BLaER1 (cell line): ENCODE results near the gene RIC8B.

Source experiments
- H3K27ac ChIP-seq: shearing (Covaris generic); formaldehyde crosslinking; 2 replicates; pipeline ENCODE4 v1.8.1; 2022
- H3K27me3 ChIP-seq: shearing (Covaris generic); formaldehyde crosslinking; 2 replicates; pipeline ENCODE4 v1.8.1; 2022
- H3K36me3 ChIP-seq: shearing (Covaris generic); formaldehyde crosslinking; 2 replicates; pipeline ENCODE4 v1.8.1; 2022
- H3K4me1 ChIP-seq: shearing (Covaris generic); formaldehyde crosslinking; 2 replicates; pipeline ENCODE4 v1.8.1; 2022
- H3K4me2 ChIP-seq: shearing (Covaris generic); formaldehyde crosslinking; 2 replicates; pipeline ENCODE4 v1.8.1; 2022
- H3K4me3 ChIP-seq: shearing (Covaris generic); formaldehyde crosslinking; 2 replicates; pipeline ENCODE4 v1.8.1; 2022
- H3K9ac ChIP-seq: shearing (Covaris generic); formaldehyde crosslinking; 2 replicates; pipeline ENCODE4 v1.8.1; 2022
- H3K9me3 ChIP-seq: shearing (Covaris generic); formaldehyde crosslinking; 2 replicates; pipeline ENCODE4 v1.8.1; 2022
- H4K20me1 ChIP-seq: shearing (Covaris generic); formaldehyde crosslinking; 2 replicates; pipeline ENCODE4 v1.8.1; 2022
- Cebpa-rat ChIP-seq: shearing (Covaris generic); IDR thresholded peaks from 2 replicates; pipeline ENCODE4 v1.8.1; 2022

RIC8B gene

GRCh38 chr12:106926657-106927056 lies 152.2 kb downstream of the RIC8B start:
- Histone ChIP-seq H3K4me1 (no peaks in the 10 kb centered on the region), H3K9me3 (peaks cover 12% of the 10 kb centered on the region), H3K27ac (no peak overlapping the region), H3K9ac (no peak overlapping the region), H3K27me3 (no peaks in the 10 kb centered on the region), H3K36me3 (no peaks in the 10 kb centered on the region), H4K20me1 (no peaks in the 10 kb centered on the region), H3K4me3 (no peak overlapping the region), H3K4me2 (no peak overlapping the region)
- TF ChIP-seq Cebpa-rat: no peak

- H3K9ac ChIP-seq: no peak overlapping the region
- H3K27me3 ChIP-seq: no peaks in the 10 kb centered on the region
- H3K36me3 ChIP-seq: no peaks in the 10 kb centered on the region
- H3K4me1 ChIP-seq: no peaks in the 10 kb centered on the region
- H4K20me1 ChIP-seq: no peaks in the 10 kb centered on the region
- no peak overlapping the region for H3K4me3 ChIP-seq
- H3K4me2 ChIP-seq: no peak overlapping the region
- H3K9me3 ChIP-seq: no peaks in the 10 kb centered on the region
- no peak overlapping the region for H3K27ac ChIP-seq
- TF ChIP-seq Cebpa-rat: no peak
Observed at GRCh38 chr12:106934277-106934676, 159.8 kb downstream of the RIC8B start.
